ENCODE data around the gene ZNF701. TPM values are rescaled to one million over a fixed set of nuclear protein-coding genes. Genes with fewer than 3 reads are reported as not detected.
"Not testable (repeated sequence)": the region's sequence is repeated elsewhere in the genome, so short reads cannot be mapped to it uniquely, and the experiment has no call there.

Gene ZNF701
- total and polyA plus RNA-seq, 2 of the 8 experiments (the other 6 are each of a cell fraction or from before 2014, with no cell fraction given): 4.9 to 18.7 TPM

GRCh38 chr19:52536448-52536800 is 33.7 kb upstream of the ZNF701 start (continued):
- no peak for TF ChIP-seq FOSL1 (IDR thresholded peaks at IDR 0.05; ENCODE audit: insufficient read depth, low read depth, low read length)
- TF ChIP-seq JUN (IDR thresholded peaks at IDR 0.05; ENCODE audit: low read depth, low read length): no peak
- no peak for TF ChIP-seq SP1 (IDR thresholded peaks at IDR 0.05; ENCODE audit: low read depth, low read length)
- TF ChIP-seq CREB1 (IDR thresholded peaks at IDR 0.05): no peak
- no peak for TF ChIP-seq USF2 (IDR thresholded peaks at IDR 0.05; ENCODE audit: low read length)
- peak; percentile 11 for TF ChIP-seq KDM4A (IDR thresholded peaks at IDR 0.05; ENCODE audit: low read depth, low read length, severe bottlenecking)
- no peak for TF ChIP-seq EGR1 (IDR thresholded peaks at IDR 0.05; ENCODE audit: borderline replicate concordance, low read depth, low read length)
- TF ChIP-seq SIRT6 (IDR thresholded peaks at IDR 0.05; ENCODE audit: low read length): no peak
- no peak for TF ChIP-seq JUND (IDR thresholded peaks at IDR 0.05; ENCODE audit: low read length)
- no peak for TF ChIP-seq RXRA (IDR thresholded peaks at IDR 0.05; ENCODE audit: insufficient read depth, low read depth, low read length)

- H3K14ac ChIP-seq (ENCODE audit: insufficient read length); H3K4me1 ChIP-seq (replicated peaks in 1 of 4; ENCODE audit: control insufficient read depth in 3 of 4, insufficient read depth in 4 of 4, low read length in 3 of 4); H4K8ac ChIP-seq (ENCODE audit: extremely low read depth, insufficient read depth, low read length); H2AFZ ChIP-seq (ENCODE audit: low read length); H3K36me3 ChIP-seq (ENCODE audit: control insufficient read depth in 2 of 4, insufficient read depth in 4 of 4, low read length in 3 of 4); H3K27me3 ChIP-seq (replicated peaks in 1 of 4; ENCODE audit: control insufficient read depth in 3 of 4, extremely low read depth in 1 of 4, insufficient read depth in 3 of 4, low read length in 3 of 4); H3K23ac ChIP-seq (ENCODE audit: insufficient read length); H4K91ac ChIP-seq (replicated peaks; ENCODE audit: insufficient read length, low read length); H3K56ac ChIP-seq (replicated peaks; ENCODE audit: insufficient read length, low read depth, low read length); H3K27ac ChIP-seq (ENCODE audit: low read depth, low read length); H3K9ac ChIP-seq (replicated peaks in 1 of 4; ENCODE audit: extremely low read depth in 1 of 4, low read depth in 3 of 4, low read length in 3 of 4); FAIRE-seq; H3K23me2 ChIP-seq (ENCODE audit: low read depth, low read length); H4K20me1 ChIP-seq (replicated peaks in 1 of 2; ENCODE audit: control insufficient read depth in 1 of 2, insufficient read depth in 2 of 2, low read length in 2 of 2); POLR2A ChIA-PET (ENCODE audit: partially characterized antibody); H2AK5ac ChIP-seq (ENCODE audit: low read depth, low read length); H3K4me2 ChIP-seq (ENCODE audit: insufficient read depth in 1 of 2, low read depth in 2 of 2, low read length in 2 of 2); H2BK12ac ChIP-seq (ENCODE audit: low read depth, low read length); DNase-seq (ENCODE audit: low read depth in 1 of 2, low spot score in 2 of 2); H2BK120ac ChIP-seq (replicated peaks; ENCODE audit: low read depth, low read length); H3K79me1 ChIP-seq (ENCODE audit: low read depth, low read length); H3K79me2 ChIP-seq (ENCODE audit: control insufficient read depth in 1 of 2, insufficient read depth in 2 of 2, low read length in 2 of 2); H2BK15ac ChIP-seq (ENCODE audit: low read length); H2BK20ac ChIP-seq (ENCODE audit: low read length); H3K4me3 ChIP-seq (ENCODE audit: extremely low read depth in 1 of 4, insufficient read depth in 2 of 4, low read depth in 3 of 4, low read length in 4 of 4); H2BK5ac ChIP-seq (ENCODE audit: low read depth, low read length); H3K9me3 ChIP-seq (ENCODE audit: insufficient read depth in 2 of 2, low read depth in 1 of 2, low read length in 1 of 2); H3K18ac ChIP-seq (ENCODE audit: extremely low read depth, low read length); H3K4ac ChIP-seq (replicated peaks; ENCODE audit: insufficient read length, low read depth, low read length); H4K5ac ChIP-seq (ENCODE audit: insufficient read length, low read depth, low read length): not testable (repeated sequence)
- CTCF ChIA-PET (ENCODE audit: partially characterized antibody): interaction anchor here (0.5 kb wide), 1 partner anchor 1686 kb away, joined by 4 read pairs; no protein-coding TSS in a partner anchor
- WGBS, 2 experiments (ENCODE audit: extremely low coverage in 1 of 2, insufficient coverage in 1 of 2, insufficient read length in 1 of 2, insufficient replicate concordance in 2 of 2, low coverage in 1 of 2, low lambda C conversion rate in 2 of 2, missing lambda C conversion rate in 1 of 2): 83% methylated on average over 4 of the region's 4 CpGs; no CpG with 5 or more reads in 1 of the 2 experiments
Measured at GRCh38 chr19:52538815-52539214, 31.3 kb upstream of the ZNF701 start.
